Epithelial cell of esophagus (primary cell): Measurements from ENCODE around the gene ADD3.

ENCODE experiments used
- DNase-seq: peaks from one replicate; pipeline ENCODE4 v3.0.0; 2010; ENCODE audit warnings: low read depth
- H3K4me3 ChIP-seq: 2 replicates; pipeline ENCODE4 v1.5.1; 2011; ENCODE audit warnings: mild to moderate bottlenecking, low read length, control low read depth
- TF ChIP-seq, protein P1 (sequence below): IDR thresholded peaks from 2 replicates; pipeline ENCODE4 v1.5.1; 2011; ENCODE audit warnings: low read depth, mild to moderate bottlenecking, low read length, control low read depth, inconsistent platforms; ENCODE audit not compliant: insufficient read depth; ENCODE audit errors: missing control alignments

The ADD3 gene

DNA sequence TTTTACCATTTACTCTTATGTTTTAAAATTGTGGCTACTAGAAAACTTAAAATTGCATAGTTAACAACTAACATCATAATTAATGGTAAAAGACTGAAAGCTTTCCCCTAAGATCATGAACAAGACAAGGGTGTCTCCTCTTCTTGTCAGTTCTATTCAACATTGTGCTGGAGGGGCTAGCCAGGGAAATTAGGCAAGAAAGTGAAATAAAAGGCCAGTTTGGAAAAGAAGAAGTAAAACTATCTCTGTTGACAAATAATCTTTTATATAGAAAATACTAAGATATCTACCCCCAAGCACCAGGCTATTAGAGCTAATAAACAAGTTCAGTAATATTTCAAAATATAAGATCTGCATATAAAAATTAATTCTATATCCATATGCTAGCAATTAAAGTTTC lies 152.7 kb downstream of the ADD3 start:
- H3K4me3 ChIP-seq: no peak overlapping the region
- TF ChIP-seq, protein P1, sequence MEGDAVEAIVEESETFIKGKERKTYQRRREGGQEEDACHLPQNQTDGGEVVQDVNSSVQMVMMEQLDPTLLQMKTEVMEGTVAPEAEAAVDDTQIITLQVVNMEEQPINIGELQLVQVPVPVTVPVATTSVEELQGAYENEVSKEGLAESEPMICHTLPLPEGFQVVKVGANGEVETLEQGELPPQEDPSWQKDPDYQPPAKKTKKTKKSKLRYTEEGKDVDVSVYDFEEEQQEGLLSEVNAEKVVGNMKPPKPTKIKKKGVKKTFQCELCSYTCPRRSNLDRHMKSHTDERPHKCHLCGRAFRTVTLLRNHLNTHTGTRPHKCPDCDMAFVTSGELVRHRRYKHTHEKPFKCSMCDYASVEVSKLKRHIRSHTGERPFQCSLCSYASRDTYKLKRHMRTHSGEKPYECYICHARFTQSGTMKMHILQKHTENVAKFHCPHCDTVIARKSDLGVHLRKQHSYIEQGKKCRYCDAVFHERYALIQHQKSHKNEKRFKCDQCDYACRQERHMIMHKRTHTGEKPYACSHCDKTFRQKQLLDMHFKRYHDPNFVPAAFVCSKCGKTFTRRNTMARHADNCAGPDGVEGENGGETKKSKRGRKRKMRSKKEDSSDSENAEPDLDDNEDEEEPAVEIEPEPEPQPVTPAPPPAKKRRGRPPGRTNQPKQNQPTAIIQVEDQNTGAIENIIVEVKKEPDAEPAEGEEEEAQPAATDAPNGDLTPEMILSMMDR: no peak
- no peak for DNase-seq

DNA sequence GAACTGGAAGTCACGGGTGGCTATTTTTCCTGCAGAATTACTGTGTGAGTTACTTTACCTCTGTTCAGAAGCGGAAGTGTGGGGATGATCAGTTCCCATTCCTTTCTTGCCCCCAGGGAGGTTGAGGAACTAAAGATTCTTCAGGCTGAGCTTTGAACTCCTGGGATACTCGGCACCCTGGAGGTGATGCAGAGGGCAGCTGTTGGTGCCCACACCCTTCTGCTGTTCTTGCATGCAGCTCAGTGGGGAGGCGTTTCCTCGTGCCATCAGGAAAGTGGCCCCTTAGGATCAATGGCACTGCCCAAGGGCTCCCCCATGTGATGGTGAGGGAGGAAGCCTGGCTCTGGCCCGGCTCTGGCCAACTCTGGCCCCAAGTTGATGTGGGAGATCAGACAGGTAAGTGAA lies 155.0 kb downstream of the ADD3 start:
- H3K4me3 ChIP-seq: no peak overlapping the region
- TF ChIP-seq, protein P1: no peak
- DNase-seq: no peak

DNA sequence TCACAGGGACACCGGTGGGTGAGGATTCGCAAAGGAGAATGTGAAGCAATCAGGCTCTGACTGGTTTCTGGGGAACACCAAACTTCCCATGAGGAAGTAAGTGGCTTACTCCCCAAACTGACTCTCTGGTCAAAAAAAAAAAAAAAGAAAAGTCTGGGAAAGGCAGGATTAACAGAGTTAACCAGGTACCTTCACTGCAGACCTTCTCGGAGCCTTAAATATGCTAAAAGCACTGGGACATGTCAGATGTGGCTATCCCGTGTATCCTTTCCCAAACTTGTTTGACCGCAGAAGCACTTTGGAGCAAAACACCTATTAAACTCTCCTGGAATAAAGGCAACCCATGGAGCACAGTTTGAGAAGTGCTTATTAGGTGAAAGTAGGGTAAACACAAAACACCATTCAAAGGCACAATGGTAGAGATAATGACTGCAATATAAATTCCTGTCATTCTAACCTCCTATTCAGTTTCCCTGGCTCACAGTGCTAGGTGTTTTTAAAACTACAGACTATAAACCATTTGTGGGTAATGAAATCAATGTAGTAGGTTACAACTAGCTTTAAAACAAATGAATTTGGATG lies 155.5 kb downstream of the ADD3 start:
- no peak overlapping the region for H3K4me3 ChIP-seq
- no peak for DNase-seq
- TF ChIP-seq, protein P1: no peak

DNA sequence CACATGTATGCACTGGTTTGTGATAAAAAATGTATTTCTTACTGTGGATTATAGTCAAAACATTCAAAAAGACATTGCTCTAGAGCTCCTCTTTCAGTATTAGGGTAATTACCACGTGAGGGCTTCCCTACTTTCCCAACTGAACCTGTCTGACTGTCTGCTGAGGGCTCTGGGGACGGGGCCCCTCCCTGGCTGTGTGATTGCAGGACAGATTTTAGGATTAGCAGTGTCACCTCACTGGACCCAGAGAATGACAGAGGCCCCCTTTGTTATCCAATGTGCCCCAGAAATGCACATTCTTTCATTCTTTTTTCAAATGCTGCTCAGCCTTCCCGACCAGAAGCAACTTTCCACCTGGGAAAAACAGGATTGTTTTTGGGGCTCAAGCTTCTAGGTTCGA lies 156.1 kb downstream of the ADD3 start:
- TF ChIP-seq, protein P1: no peak
- no peak for DNase-seq
- H3K4me3 ChIP-seq: no peak overlapping the region

DNA sequence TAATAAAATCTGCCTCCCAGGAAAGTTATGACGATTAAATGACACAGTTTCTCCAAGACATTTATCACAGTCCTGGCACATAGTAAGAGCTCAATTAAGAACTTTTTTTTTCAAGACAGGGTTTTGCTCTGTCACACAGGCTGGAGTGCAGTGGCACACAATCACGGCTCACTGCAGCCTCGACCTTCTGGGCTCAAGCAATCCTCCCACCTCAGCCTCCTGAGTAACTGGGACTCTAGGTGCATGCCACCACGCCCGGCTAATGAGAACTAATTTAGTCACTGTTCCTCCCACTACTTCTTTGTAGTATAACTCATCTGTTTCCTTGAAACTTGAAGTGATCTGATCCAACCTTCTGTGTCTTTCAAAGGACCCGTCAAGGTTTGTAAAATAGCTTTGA lies 157.5 kb downstream of the ADD3 start:
- H3K4me3 ChIP-seq: no peak overlapping the region
- DNase-seq: no peak

DNA sequence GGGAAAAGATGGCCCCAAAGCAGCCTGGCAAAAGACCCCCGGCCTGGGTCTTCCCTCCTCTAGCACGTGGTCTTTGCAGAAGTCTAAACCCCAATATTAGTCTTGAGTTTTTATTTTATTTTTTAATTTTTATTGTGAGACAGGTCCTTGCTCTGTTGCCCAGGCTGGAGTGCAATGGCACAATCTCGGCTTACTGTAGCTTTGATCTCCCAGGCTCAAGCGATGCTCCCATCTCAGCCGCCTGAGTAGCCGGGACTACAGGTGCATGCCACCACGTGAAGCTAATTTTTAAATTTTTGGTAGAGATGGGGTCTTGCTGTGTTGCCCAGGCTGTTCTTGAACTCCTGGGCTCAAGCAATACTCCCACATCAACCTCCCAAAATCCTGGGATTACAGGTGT lies 159.4 kb downstream of the ADD3 start:
- no peak for DNase-seq
- TF ChIP-seq, protein P1: no peak
- H3K4me3 ChIP-seq: no peak overlapping the region

More for the DNA sequence above, 157.5 kb downstream of the ADD3 start:
- TF ChIP-seq, protein P1: no peak
